Measurements from ENCODE around the gene UBB. TPM values are rescaled to one million over a fixed set of nuclear protein-coding genes. Genes with fewer than 3 reads are reported as not detected.
A peak's percentile ranks its signal among the peaks of the same experiment; 100 is the strongest.

Gene UBB
- total and polyA plus RNA-seq, 2 of the 4 experiments (the other 2 are of a cell fraction), result 2,561 to 4,283 TPM

DNA sequence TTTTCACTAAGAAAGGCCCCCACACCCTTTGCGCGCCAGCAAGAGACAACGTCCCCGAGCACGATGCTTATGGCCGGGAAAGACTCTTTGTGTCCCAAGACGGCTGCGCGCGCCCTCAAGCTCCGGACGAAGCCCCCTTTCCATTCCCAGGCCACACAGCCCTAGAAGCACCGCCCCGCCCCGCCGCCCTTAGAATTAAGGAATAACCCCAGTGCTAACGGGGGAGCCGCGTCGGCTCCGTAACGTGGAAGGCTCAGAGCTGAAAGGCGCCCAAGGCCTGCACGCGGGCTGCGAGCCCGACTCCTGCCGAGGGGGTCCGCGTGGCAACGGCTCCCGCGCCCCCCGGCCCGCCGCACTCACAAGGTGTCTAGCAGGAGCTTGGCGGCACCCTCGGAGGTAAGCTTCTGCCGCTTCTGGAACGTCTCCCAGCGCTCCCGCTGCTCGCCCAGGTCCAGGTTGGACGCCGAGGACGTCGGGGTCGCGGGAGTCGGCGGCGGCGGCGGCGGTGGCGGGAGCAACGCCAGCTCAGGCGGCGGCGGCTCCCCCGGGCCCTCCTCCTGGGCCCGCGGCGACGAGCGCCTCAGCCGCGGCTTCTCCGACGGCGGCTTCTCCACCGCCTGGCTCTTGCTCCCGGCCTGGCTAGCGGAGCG, 28.1 kb upstream of the UBB start:
- peak; percentile 12 for DNase-seq
- no peak overlapping the region for H2BK15ac ChIP-seq (ENCODE audit: low read depth, low read length)
- TF ChIP-seq BHLHE40 (IDR thresholded peaks at IDR 0.05; ENCODE audit: low read depth, low read length) (no peak), MAFK (IDR thresholded peaks at IDR 0.05; ENCODE audit: low read depth, low read length) (no peak), CHD1 (IDR thresholded peaks at IDR 0.05; ENCODE audit: low read depth, low read length) (no peak), MXI1 (IDR thresholded peaks at IDR 0.05; ENCODE audit: borderline replicate concordance, low read depth, low read length) (no peak), RAD21 (IDR thresholded peaks at IDR 0.05; ENCODE audit: low read length) (no peak), RFX5 (IDR thresholded peaks at IDR 0.05; ENCODE audit: low read depth, low read length) (no peak), SMC3 (IDR thresholded peaks at IDR 0.05; ENCODE audit: low read depth, low read length) (no peak), POLR2A (IDR thresholded peaks at IDR 0.05; ENCODE audit: low read depth, low read length) (no peak), FOS (IDR thresholded peaks at IDR 0.05; ENCODE audit: low read depth, low read length) (no peak), MAZ (IDR thresholded peaks at IDR 0.05; ENCODE audit: borderline replicate concordance, low read depth, low read length) (no peak), NFE2L2 (IDR thresholded peaks at IDR 0.05; ENCODE audit: low read depth, low read length) (no peak)
- TF ChIP-seq, protein P1, sequence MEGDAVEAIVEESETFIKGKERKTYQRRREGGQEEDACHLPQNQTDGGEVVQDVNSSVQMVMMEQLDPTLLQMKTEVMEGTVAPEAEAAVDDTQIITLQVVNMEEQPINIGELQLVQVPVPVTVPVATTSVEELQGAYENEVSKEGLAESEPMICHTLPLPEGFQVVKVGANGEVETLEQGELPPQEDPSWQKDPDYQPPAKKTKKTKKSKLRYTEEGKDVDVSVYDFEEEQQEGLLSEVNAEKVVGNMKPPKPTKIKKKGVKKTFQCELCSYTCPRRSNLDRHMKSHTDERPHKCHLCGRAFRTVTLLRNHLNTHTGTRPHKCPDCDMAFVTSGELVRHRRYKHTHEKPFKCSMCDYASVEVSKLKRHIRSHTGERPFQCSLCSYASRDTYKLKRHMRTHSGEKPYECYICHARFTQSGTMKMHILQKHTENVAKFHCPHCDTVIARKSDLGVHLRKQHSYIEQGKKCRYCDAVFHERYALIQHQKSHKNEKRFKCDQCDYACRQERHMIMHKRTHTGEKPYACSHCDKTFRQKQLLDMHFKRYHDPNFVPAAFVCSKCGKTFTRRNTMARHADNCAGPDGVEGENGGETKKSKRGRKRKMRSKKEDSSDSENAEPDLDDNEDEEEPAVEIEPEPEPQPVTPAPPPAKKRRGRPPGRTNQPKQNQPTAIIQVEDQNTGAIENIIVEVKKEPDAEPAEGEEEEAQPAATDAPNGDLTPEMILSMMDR (conservative IDR thresholded peaks at IDR 0.05; ENCODE audit: low read depth, low read length), result no peak
- TF ChIP-seq, protein P2, sequence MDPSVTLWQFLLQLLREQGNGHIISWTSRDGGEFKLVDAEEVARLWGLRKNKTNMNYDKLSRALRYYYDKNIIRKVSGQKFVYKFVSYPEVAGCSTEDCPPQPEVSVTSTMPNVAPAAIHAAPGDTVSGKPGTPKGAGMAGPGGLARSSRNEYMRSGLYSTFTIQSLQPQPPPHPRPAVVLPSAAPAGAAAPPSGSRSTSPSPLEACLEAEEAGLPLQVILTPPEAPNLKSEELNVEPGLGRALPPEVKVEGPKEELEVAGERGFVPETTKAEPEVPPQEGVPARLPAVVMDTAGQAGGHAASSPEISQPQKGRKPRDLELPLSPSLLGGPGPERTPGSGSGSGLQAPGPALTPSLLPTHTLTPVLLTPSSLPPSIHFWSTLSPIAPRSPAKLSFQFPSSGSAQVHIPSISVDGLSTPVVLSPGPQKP (IDR thresholded peaks at IDR 0.05; ENCODE audit: borderline replicate concordance, low read depth, low read length), result no peak
- TF ChIP-seq, protein P3, sequence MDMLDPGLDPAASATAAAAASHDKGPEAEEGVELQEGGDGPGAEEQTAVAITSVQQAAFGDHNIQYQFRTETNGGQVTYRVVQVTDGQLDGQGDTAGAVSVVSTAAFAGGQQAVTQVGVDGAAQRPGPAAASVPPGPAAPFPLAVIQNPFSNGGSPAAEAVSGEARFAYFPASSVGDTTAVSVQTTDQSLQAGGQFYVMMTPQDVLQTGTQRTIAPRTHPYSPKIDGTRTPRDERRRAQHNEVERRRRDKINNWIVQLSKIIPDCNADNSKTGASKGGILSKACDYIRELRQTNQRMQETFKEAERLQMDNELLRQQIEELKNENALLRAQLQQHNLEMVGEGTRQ (IDR thresholded peaks at IDR 0.05; ENCODE audit: low read depth, low read length), result no peak

More for the DNA sequence above, 28.1 kb upstream of the UBB start:
- no peak overlapping the region for H2AK5ac ChIP-seq (ENCODE audit: low read depth, low read length)
- dilution Hi-C loops (cut with HindIII; ENCODE audit: low sequenced_read_pairs, unreplicated experiment), result no loop called here
- peak overlapping the region; percentile 23; the same call in 1 of the 2 replicates for H3K27ac ChIP-seq (ENCODE audit: insufficient read depth, low read length)
- peak overlapping the region; percentile 79 for H2AK9ac ChIP-seq (replicated peaks; ENCODE audit: low read depth, low read length, poor library complexity)
- in situ Hi-C loops (cut with MboI; ENCODE audit: low sequenced_read_pairs), result no loop called here
- peak overlapping the region; percentile 80 for H3K4me2 ChIP-seq (ENCODE audit: low read depth, low read length)
- CTCF ChIA-PET, result interaction anchor here (0.6 to 2.3 kb wide), 4 partner anchors 10 to 34 kb away, joined by 3 to 19 read pairs (median 3); no protein-coding TSS in a partner anchor
- peak overlapping the region; percentile 73 for H3K4me3 ChIP-seq (ENCODE audit: insufficient read depth, low read depth, low read length)
- peak overlapping the region; percentile 98 for H2AFZ ChIP-seq (replicated peaks; ENCODE audit: low read length, poor library complexity)
- WGBS, 2 experiments (ENCODE audit: extremely low coverage in 2 of 2, insufficient read length in 1 of 2), result 1% methylated on average over 41 of the region's 75 CpGs; no CpG with 5 or more reads in 1 of the 2 experiments
- intact Hi-C loops (cut with micrococcal nuclease), result loop anchor here (5.0 kb wide), 2 partner anchors 65 to 135 kb away; partner anchors contain the start of genes NCOR1 and PIGL
- peak overlapping the region; percentile 25; the same call in 1 of the 2 replicates for H3K56ac ChIP-seq (ENCODE audit: extremely low read depth, insufficient read depth, low read length)
- no peaks in the 10 kb centered on the region for H3K27me3 ChIP-seq (ENCODE audit: control insufficient read depth, insufficient read depth, low read length)
- POLR2A ChIA-PET (ENCODE audit: unreplicated experiment), result no interaction called here
- peak overlapping the region; percentile 39 for H3K9ac ChIP-seq (ENCODE audit: low read depth, low read length)
- no peak overlapping the region for H3K18ac ChIP-seq (ENCODE audit: low read depth, low read length)
- H3K9me3 ChIP-seq (ENCODE audit: control insufficient read depth, insufficient read depth, low read length), result no peaks in the 10 kb centered on the region
- H3K79me1 ChIP-seq (ENCODE audit: low read depth in 1 of 2, low read length in 2 of 2), result peaks cover 6 to 18% of the 10 kb centered on the region in 2 experiments; a peak in 3 of 4 replicates
- no peak overlapping the region for H3K14ac ChIP-seq (replicated peaks; ENCODE audit: low read depth, low read length)
- BruUV-seq (replicated peaks), result no TSS peak
- peaks cover 9% of the 10 kb centered on the region for H3K36me3 ChIP-seq (ENCODE audit: control insufficient read depth, insufficient read depth, low read length)
- peak; percentile 70 for ATAC-seq (ENCODE audit: low read depth)
- 0 out of 2 replicates have a peak, but pooled peaks cover 2% of the 10 kb centered on the region for H3K4me1 ChIP-seq (ENCODE audit: control insufficient read depth, insufficient read depth, low read length)
- H2BK5ac ChIP-seq (ENCODE audit: low read depth, low read length, poor library complexity, severe bottlenecking), result no peak overlapping the region
- no peak overlapping the region for H2BK20ac ChIP-seq (ENCODE audit: low read depth, low read length)
- peak overlapping the region; percentile 14; the same call in 1 of the 2 replicates for H3K4ac ChIP-seq (ENCODE audit: low read depth, low read length)
- peak overlapping the region; percentile 15 for H3K23ac ChIP-seq (ENCODE audit: low read depth, low read length)
- H3K9me1 ChIP-seq (ENCODE audit: insufficient read depth, low read length), result peaks cover 3% of the 10 kb centered on the region; the same call in 1 of the 2 replicates
- H4K91ac ChIP-seq (ENCODE audit: insufficient read depth, low read depth, low read length), result no peak overlapping the region
- no peak overlapping the region for H4K5ac ChIP-seq (ENCODE audit: low read depth, low read length)
- H2BK120ac ChIP-seq (ENCODE audit: low read depth, low read length), result peak overlapping the region; percentile 45; the same call in 1 of the 2 replicates
- peak overlapping the region; percentile 11 to 49; a peak in 2 of 4 replicates for H4K8ac ChIP-seq (ENCODE audit: low read depth in 2 of 2, low read length in 2 of 2)
- H4K20me1 ChIP-seq (ENCODE audit: insufficient read depth, low read length), result no peaks in the 10 kb centered on the region
